Uterus (tissue), 2 donors: ENCODE data around the gene TOGARAM1.

Source experiments
- POLR2A ChIP-seq, 2 donors: fragments of 450-650 bp; IDR thresholded peaks; one replicate each; pipeline ENCODE4 v1.6.1; 2016; ENCODE audit warnings: antibody characterized with exemption in 2 of 2, mild to moderate bottlenecking in 1 of 2, moderate library complexity in 1 of 2
- TF ChIP-seq, protein P1 (sequence below), 4 experiments: fragments of 200-600 bp in 2 of 4; fragments of 450-650 bp in 2 of 4; sonication (generic) in 2 of 4; IDR thresholded peaks; one replicate each; pipeline ENCODE4 v1.5.1; 2016 to 2019; ENCODE audit warnings: antibody characterized with exemption in 4 of 4, mild to moderate bottlenecking in 2 of 4, moderate library complexity in 1 of 4

DNA sequence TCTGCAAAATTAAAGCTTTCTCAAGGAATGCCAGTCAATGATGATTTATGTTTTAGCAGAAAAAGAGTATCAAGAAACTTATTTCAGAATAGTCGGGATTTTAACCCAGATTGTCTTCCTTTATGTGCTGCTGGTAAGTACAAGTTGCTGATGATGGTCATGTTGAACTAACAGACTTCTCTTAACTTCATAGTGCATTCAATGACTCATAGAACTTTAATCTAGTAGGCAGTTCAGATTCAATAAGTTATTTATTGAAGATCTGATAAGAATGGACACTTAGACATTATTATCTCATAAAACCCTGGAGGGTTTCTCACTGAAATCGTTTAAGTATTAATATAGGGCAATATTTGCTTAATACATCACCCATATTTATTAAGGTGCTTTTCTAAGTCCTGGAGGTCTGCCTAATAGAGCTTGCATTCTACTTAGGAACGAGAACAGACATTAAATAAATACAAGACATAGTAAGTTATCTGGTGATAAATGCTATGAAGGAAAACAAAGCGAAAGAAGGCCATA, 33.8 kb downstream of the TOGARAM1 start:
- TF ChIP-seq, protein P1, sequence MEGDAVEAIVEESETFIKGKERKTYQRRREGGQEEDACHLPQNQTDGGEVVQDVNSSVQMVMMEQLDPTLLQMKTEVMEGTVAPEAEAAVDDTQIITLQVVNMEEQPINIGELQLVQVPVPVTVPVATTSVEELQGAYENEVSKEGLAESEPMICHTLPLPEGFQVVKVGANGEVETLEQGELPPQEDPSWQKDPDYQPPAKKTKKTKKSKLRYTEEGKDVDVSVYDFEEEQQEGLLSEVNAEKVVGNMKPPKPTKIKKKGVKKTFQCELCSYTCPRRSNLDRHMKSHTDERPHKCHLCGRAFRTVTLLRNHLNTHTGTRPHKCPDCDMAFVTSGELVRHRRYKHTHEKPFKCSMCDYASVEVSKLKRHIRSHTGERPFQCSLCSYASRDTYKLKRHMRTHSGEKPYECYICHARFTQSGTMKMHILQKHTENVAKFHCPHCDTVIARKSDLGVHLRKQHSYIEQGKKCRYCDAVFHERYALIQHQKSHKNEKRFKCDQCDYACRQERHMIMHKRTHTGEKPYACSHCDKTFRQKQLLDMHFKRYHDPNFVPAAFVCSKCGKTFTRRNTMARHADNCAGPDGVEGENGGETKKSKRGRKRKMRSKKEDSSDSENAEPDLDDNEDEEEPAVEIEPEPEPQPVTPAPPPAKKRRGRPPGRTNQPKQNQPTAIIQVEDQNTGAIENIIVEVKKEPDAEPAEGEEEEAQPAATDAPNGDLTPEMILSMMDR (IDR thresholded peaks at IDR 0.05), result no peak
- no peak for TF ChIP-seq POLR2A (IDR thresholded peaks at IDR 0.05)
